HepG2 (cell line): ENCODE measurements around the gene DBNDD1. TPM values are rescaled to one million over a fixed set of nuclear protein-coding genes. Genes with fewer than 3 reads are reported as not detected.

Experiments used
- AGO1 ChIP-seq: fragments of 200-400 bp; formaldehyde crosslinking; IDR thresholded peaks from 2 replicates; pipeline ENCODE4 v1.6.1; 2017; ENCODE audit warnings: mild to moderate bottlenecking, low read depth, low read length, moderate library complexity; ENCODE audit not compliant: poor library complexity, severe bottlenecking
- BCL6 ChIP-seq: IDR thresholded peaks from 2 replicates; pipeline ENCODE4 v1.6.1; 2016; ENCODE audit warnings: missing genetic modification reagents, missing compliant biosample characterization
- GATA4 ChIP-seq: sonication (generic); IDR thresholded peaks from 2 replicates; pipeline ENCODE4 v1.6.1; 2016; ENCODE audit warnings: antibody characterized with exemption, low read depth, borderline replicate concordance
- KDM3A ChIP-seq: IDR thresholded peaks from 2 replicates; pipeline ENCODE4 v1.6.1; 2018; ENCODE audit warnings: low read depth, missing compliant biosample characterization
- KLF13 ChIP-seq: sonication (generic); formaldehyde crosslinking; IDR thresholded peaks from 2 replicates; pipeline ENCODE4 v1.4.0; 2020; ENCODE audit warnings: mild to moderate bottlenecking, missing genetic modification reagents
- NCOA2 ChIP-seq: sonication (generic); formaldehyde crosslinking; IDR thresholded peaks from 2 replicates; pipeline ENCODE4 v1.8.0; 2022; ENCODE audit warnings: inconsistent platforms
- NFKB2 ChIP-seq: sonication (generic); formaldehyde crosslinking; IDR thresholded peaks from 2 replicates; pipeline ENCODE4 v1.4.0; 2020; ENCODE audit warnings: missing genetic modification reagents, borderline replicate concordance
- PHF20 ChIP-seq: sonication (generic); formaldehyde crosslinking; IDR thresholded peaks from 2 replicates; pipeline ENCODE4 v1.5.0; 2020; ENCODE audit warnings: mild to moderate bottlenecking, missing genetic modification reagents
- STAT6 ChIP-seq: sonication (generic); formaldehyde crosslinking; IDR thresholded peaks from 2 replicates; pipeline ENCODE4 v1.4.0; 2020; ENCODE audit warnings: missing genetic modification reagents, mild to moderate bottlenecking, borderline replicate concordance
- TBX2 ChIP-seq: sonication (generic); formaldehyde crosslinking; IDR thresholded peaks from 2 replicates; pipeline ENCODE4 v1.5.0; 2020; ENCODE audit warnings: missing genetic modification reagents, mild to moderate bottlenecking, borderline replicate concordance
- ZFP62 ChIP-seq: sonication (generic); formaldehyde crosslinking; IDR thresholded peaks from 2 replicates; pipeline ENCODE4 v1.4.0; 2020; ENCODE audit warnings: missing genetic modification reagents
- ZFP90 ChIP-seq: sonication (generic); formaldehyde crosslinking; IDR thresholded peaks from 2 replicates; pipeline ENCODE4 v1.8.0; 2022; ENCODE audit warnings: missing genetic modification reagents, mild to moderate bottlenecking, inconsistent platforms, borderline replicate concordance
- ZFYVE20 ChIP-seq: sonication (generic); formaldehyde crosslinking; IDR thresholded peaks from 2 replicates; pipeline ENCODE4 v1.8.0; 2023; ENCODE audit warnings: low read depth, mild to moderate bottlenecking, moderate library complexity, missing genetic modification reagents, borderline replicate concordance
- ZHX2 ChIP-seq, 2 experiments: sonication (generic) in 1 of 2; formaldehyde crosslinking in 1 of 2; IDR thresholded peaks; 2 replicates each; pipeline versions ENCODE4 v1.6.1 to v1.9.0; 2014 to 2022; ENCODE audit warnings: antibody characterized with exemption in 1 of 2, borderline replicate concordance in 1 of 2, inconsistent platforms in 1 of 2, low read depth in 1 of 2, missing genetic modification reagents in 1 of 2
- ZIK1 ChIP-seq: sonication (generic); formaldehyde crosslinking; IDR thresholded peaks from 2 replicates; pipeline ENCODE4 v1.5.0; 2020; ENCODE audit warnings: mild to moderate bottlenecking, low read depth, missing genetic modification reagents, borderline replicate concordance
- ZNF383 ChIP-seq: sonication (generic); formaldehyde crosslinking; IDR thresholded peaks from 2 replicates; pipeline ENCODE4 v1.4.0; 2020; ENCODE audit warnings: missing genetic modification reagents, mild to moderate bottlenecking, borderline replicate concordance
- ZNF441 ChIP-seq: sonication (generic); formaldehyde crosslinking; IDR thresholded peaks from 2 replicates; pipeline ENCODE4 v1.7.0; 2021; ENCODE audit warnings: missing genetic modification reagents, borderline replicate concordance
- ZNF691 ChIP-seq: sonication (generic); formaldehyde crosslinking; IDR thresholded peaks from 2 replicates; pipeline ENCODE4 v1.4.0; 2020; ENCODE audit warnings: missing genetic modification reagents, low read depth, mild to moderate bottlenecking, borderline replicate concordance
- polyA plus RNA-seq, 8 experiments: library from polyadenylated mRNA; depleted of rRNA in 3 of 8; stranded (reverse) in 7 of 8; unstranded in 1 of 8; fragments of >200 nt; fragmentation: Illumina TruSeq in 4 of 8; extraction: Trizol in 4 of 8; gene quantifications; 2 replicates each; pipeline versions ENCODE4 v1.2.1 to v1.2.3, GENCODE V29; 2011 to 2016; ENCODE audit warnings: low read depth in 4 of 8, missing spikeins in 1 of 8, mixed read lengths in 1 of 8; ENCODE audit not compliant: insufficient read depth in 1 of 8
- total RNA-seq, 5 experiments: library from RNA; depleted of rRNA; stranded (reverse); fragments of >200 nt; fragmentation: Illumina TruSeq; extraction: Trizol; gene quantifications; 2 replicates each; pipeline ENCODE4 v1.2.3, GENCODE V29; 2016; ENCODE audit warnings: low read depth in 1 of 5

DBNDD1 gene
- total and polyA plus RNA-seq, 2 of the 13 experiments (the other 11 are each of a cell fraction or from before 2014, with no cell fraction given), result 17.0 to 40.4 TPM

GRCh38 chr16:90022209-90023077 is 3.2 kb upstream of the DBNDD1 start (continued):
- TF ChIP-seq ZFYVE20 (no peak), TBX2 (CRISPR knock-in tag) (peak; percentile 77), AGO1 (no peak), ZNF691 (CRISPR knock-in tag) (peak; percentile 83), ZFP90 (CRISPR knock-in tag) (peak; percentile 70; the same call in 1 of the 2 replicates), STAT6 (CRISPR knock-in tag) (no peak), GATA4 (peak; percentile 67), ZNF441 (CRISPR knock-in tag) (no peak), KDM3A (CRISPR knock-in tag) (peak; percentile 68; the same call in 1 of the 2 replicates), ZFP62 (CRISPR knock-in tag) (0 out of 2 replicates have a peak, but pooled peaks have one; percentile 46), BCL6 (peak; percentile 24), PHF20 (CRISPR knock-in tag) (peak; percentile 79), ZIK1 (CRISPR knock-in tag) (no peak), NFKB2 (CRISPR knock-in tag) (peak; percentile 75; the same call in 1 of the 2 replicates), ZNF383 (CRISPR knock-in tag) (no peak), ZHX2 (IDR thresholded peaks at IDR 0.05; ENCODE audit: low read depth) (peak; percentile 15; the same call in 1 of the 2 replicates), ZHX2 (CRISPR knock-in tag; IDR thresholded peaks at IDR 0.05; ENCODE audit: borderline replicate concordance) (no peak), NCOA2 (CRISPR knock-in tag) (peak; percentile 48; the same call in 1 of the 2 replicates), KLF13 (no peak)
